Right atrium auricular region (tissue), 2 donors: ENCODE data around the gene HMGXB3. TPM values are rescaled to one million over a fixed set of nuclear protein-coding genes. Genes with fewer than 3 reads are reported as not detected.

Source experiments
- DNase-seq: peaks from one replicate; pipeline ENCODE4 v3.0.0-alpha.2; 2019; ENCODE audit warnings: low spot score
- H3K27ac ChIP-seq, 2 donors: fragments of 200-600 bp; sonication (generic); 1 replicate in 1 of 2; 2 replicates in 1 of 2; pipeline ENCODE4 v1.5.1; 2016 to 2019
- H3K27me3 ChIP-seq, 2 donors: fragments of 200-600 bp; sonication (generic); one replicate each; pipeline versions ENCODE4 v1.5.1 to v1.6.0; 2017 to 2019
- H3K36me3 ChIP-seq: fragments of 200-600 bp; sonication (generic); one replicate; pipeline ENCODE4 v1.5.1; 2016
- H3K4me1 ChIP-seq, 2 donors: fragments of 200-600 bp; sonication (generic); one replicate each; pipeline versions ENCODE4 v1.5.1 to v1.6.0; 2017 to 2019
- H3K4me3 ChIP-seq, 2 donors: fragments of 200-600 bp; sonication (generic); 1 replicate in 1 of 2; 2 replicates in 1 of 2; pipeline ENCODE4 v1.5.1; 2017 to 2019; ENCODE audit warnings: mild to moderate bottlenecking in 1 of 2, moderate library complexity in 1 of 2
- H3K9me3 ChIP-seq, 2 donors: fragments of 200-600 bp; sonication (generic); one replicate each; pipeline ENCODE4 v1.5.1; 2019
- CTCF ChIP-seq, 2 donors: fragments of 200-600 bp; sonication (generic); IDR thresholded peaks; one replicate each; pipeline ENCODE4 v1.5.1; 2019; ENCODE audit warnings: antibody characterized with exemption in 2 of 2
- total RNA-seq, 2 donors: library from RNA; depleted of rRNA; stranded (reverse); fragments of >200 nt; gene quantifications; one replicate each; pipeline ENCODE4 v1.1.0, GENCODE V29; 2016

Gene HMGXB3
- total RNA-seq, 2 donors from 2014 or later = 18.4 to 21.1 TPM

- DNase-seq = no peak
- Histone ChIP-seq H3K9me3 (no peaks in the 10 kb centered on the region), H3K4me3 (no peak overlapping the region), H3K27ac (no peak overlapping the region), H3K36me3 (no peaks in the 10 kb centered on the region), H3K4me1 (peaks cover 0 to 16% of the 10 kb centered on the region in 2 donors), H3K27me3 (no peaks in the 10 kb centered on the region)
- TF ChIP-seq CTCF (IDR thresholded peaks at IDR 0.05) = no peak
These were observed 43.9 kb upstream of the HMGXB3 start for GRCh38 chr5:149956685-149957084.

GRCh38 chr5:149957855-149958254 is 42.7 kb upstream of the HMGXB3 start:
- Histone ChIP-seq H3K27ac (no peak overlapping the region), H3K9me3 (no peaks in the 10 kb centered on the region), H3K36me3 (no peaks in the 10 kb centered on the region), H3K4me3 (no peak overlapping the region), H3K27me3 (no peaks in the 10 kb centered on the region), H3K4me1 (peaks cover 0 to 19% of the 10 kb centered on the region in 2 donors)
- TF ChIP-seq CTCF (IDR thresholded peaks at IDR 0.05) = no peak
- DNase-seq = no peak

DNA sequence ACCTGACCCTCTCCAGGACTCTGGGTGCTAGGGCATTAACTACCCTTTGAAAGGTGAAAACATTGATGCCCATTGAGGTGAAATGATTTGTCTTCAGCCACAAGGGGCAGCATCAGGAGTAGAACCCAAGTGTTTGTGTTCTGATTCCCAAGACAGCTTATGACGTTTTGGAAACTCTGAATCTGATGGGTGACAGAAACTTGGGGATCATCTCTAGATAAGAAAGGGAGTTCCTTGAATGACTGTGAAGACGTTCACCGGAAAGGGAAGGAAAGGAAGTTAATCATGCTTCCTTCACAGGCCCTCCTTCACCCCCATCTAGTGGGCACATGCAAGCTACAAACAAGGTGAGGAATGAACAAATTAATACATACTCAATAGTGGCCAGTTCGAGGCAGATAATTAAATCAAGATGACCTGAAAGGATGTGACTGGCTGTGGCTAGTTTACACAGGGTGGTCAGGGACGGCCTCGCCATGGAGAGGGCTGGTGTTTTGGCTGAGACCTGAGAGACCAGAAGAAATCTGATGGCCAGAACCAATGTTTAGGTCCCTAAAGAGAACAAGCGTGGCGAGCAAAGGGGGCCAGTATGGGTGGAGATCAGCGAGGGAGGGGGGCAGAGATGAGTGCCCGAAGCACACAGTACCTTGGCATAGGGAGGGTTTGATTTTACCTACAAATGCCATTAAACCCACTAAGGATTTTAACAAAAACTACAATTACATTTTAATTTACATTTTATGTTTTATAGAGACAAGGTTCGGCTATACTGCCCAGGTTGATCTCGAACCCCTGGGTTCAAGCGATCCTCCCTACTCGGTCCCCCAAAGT is 40.9 kb upstream of the HMGXB3 start:
- H3K4me1 ChIP-seq = peaks cover 0 to 19% of the 10 kb centered on the region in 2 donors
- no peaks in the 10 kb centered on the region for H3K9me3 ChIP-seq
- H3K27me3 ChIP-seq = no peaks in the 10 kb centered on the region
- DNase-seq = no peak
- peak overlapping the region; percentile 76 to 88 for H3K27ac ChIP-seq
- peak overlapping the region; percentile 78 to 85 for H3K4me3 ChIP-seq
- TF ChIP-seq CTCF (IDR thresholded peaks at IDR 0.05) = peak in 1 of 2 donors; percentile 63
- H3K36me3 ChIP-seq = no peaks in the 10 kb centered on the region

GRCh38 chr5:149960272-149961185 is 40.0 kb upstream of the HMGXB3 start, which contains the start of gene SLC26A2:
SLC26A2 (plus strand) TSS chr5:149960758; CDS start chr5:149977653, 16,895 bp downstream.
- Histone ChIP-seq H3K36me3 (no peaks in the 10 kb centered on the region), H3K4me3 (peak within 1 kb of the TSS; percentile 78 to 85), H3K27me3 (no peaks in the 10 kb centered on the region), H3K4me1 (peaks cover 0 to 19% of the 10 kb centered on the region in 2 donors), H3K27ac (peak within 1 kb of the TSS; percentile 76 to 88), H3K9me3 (no peaks in the 10 kb centered on the region)
- DNase-seq = peak; percentile 99
- no peak for TF ChIP-seq CTCF (IDR thresholded peaks at IDR 0.05)

DNA sequence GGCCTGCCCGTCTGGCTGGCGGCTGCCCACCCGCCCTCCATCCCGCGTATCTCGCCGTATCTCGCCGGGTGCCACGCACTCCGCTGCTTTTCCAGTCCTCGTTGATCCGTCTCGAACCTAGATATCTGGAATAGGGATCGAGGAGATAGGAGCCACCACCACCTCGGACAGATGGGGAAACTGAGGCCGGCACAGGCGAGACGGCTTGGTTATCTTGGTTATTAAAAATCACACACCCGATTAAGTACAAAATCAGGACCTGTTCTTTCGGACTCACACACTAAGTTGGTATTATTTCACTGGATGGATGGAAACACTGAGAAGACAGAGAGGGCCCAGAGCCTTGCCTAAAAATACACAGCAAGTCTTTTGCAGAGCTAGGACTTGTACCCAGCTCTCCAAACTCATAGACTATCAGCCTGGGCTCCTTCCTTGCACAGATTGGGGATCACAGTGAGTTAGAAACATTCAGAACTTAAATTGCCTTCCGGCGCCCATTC is 39.3 kb upstream of the HMGXB3 start:
- Histone ChIP-seq H3K36me3 (no peaks in the 10 kb centered on the region), H3K27ac (peak overlapping the region; percentile 76 to 88), H3K9me3 (no peaks in the 10 kb centered on the region), H3K4me3 (peak overlapping the region; percentile 78 to 85), H3K4me1 (peaks cover 0 to 19% of the 10 kb centered on the region in 2 donors), H3K27me3 (no peaks in the 10 kb centered on the region)
- no peak for DNase-seq
- no peak for TF ChIP-seq CTCF (IDR thresholded peaks at IDR 0.05)
